Endothelial cell of umbilical vein (primary cell): ENCODE measurements around the gene CEACAM21. TPM values are rescaled to one million over a fixed set of nuclear protein-coding genes. Genes with fewer than 3 reads are reported as not detected.

Experiments
- BruUV-seq: library from RNA; stranded (reverse); fragments of 400-500 nt; replicated peaks from 2 replicates; lab custom pipeline; 2021; lab: Mats Ljungman, UMichigan
- CTCF ChIA-PET: fragments of 300-600, 350-600 bp; sonication (Branson Sonifier 250); formaldehyde crosslinking; loops from one replicate; lab custom pipeline; 2021; ENCODE audit warnings: antibody characterized with exemption, inconsistent platforms; lab: Charles Lee
- POLR2A ChIA-PET: fragments of 300-600, 350-600 bp; sonication (Branson Sonifier 250); formaldehyde crosslinking; loops from one replicate; lab custom pipeline; 2021; ENCODE audit warnings: antibody characterized with exemption, inconsistent platforms; lab: Charles Lee
- DNase-seq: peaks from one replicate; pipeline ENCODE4 v3.0.0-alpha.2; 2011; ENCODE audit warnings: low read depth, low spot score
- FAIRE-seq: peaks from 2 replicates; lab custom pipeline; 2011; peaks lifted over from hg19 to GRCh38; lab: Jason Lieb, UNC
- H2AFZ ChIP-seq: 2 replicates; pipeline ENCODE4 v1.6.0; 2012; ENCODE audit warnings: low read depth, low read length, control low read depth, inconsistent platforms
- H3K27ac ChIP-seq: 2 replicates; pipeline ENCODE4 v1.5.1; 2011; ENCODE audit warnings: low read depth, mild to moderate bottlenecking, control low read depth, low read length, moderate library complexity; ENCODE audit not compliant: insufficient read depth
- H3K27me3 ChIP-seq, 2 experiments: 2 replicates each; pipeline versions ENCODE4 v1.6.0 to v1.6.1; 2011; ENCODE audit warnings: low read length in 2 of 2, mixed read lengths in 1 of 2; ENCODE audit not compliant: control insufficient read depth in 2 of 2, insufficient read depth in 2 of 2
- H3K36me3 ChIP-seq, 2 experiments: 2 replicates in 1 of 2; 3 replicates in 1 of 2; pipeline ENCODE4 v1.5.1; 2011; ENCODE audit warnings: low read length in 2 of 2, mild to moderate bottlenecking in 1 of 2, moderate library complexity in 1 of 2; ENCODE audit not compliant: control insufficient read depth in 2 of 2, insufficient read depth in 2 of 2; ENCODE audit errors: extremely low read depth in 1 of 2
- H3K4me1 ChIP-seq: 3 replicates; pipeline ENCODE4 v1.5.1; 2011; ENCODE audit warnings: mild to moderate bottlenecking, low read length; ENCODE audit not compliant: control insufficient read depth, insufficient read depth; ENCODE audit errors: extremely low read depth
- H3K4me2 ChIP-seq: 2 replicates; pipeline ENCODE4 v1.6.1; 2011; ENCODE audit warnings: low read length, control low read depth, mixed read lengths; ENCODE audit not compliant: insufficient read depth
- H3K4me3 ChIP-seq, 3 experiments: fragments of 200-600 bp in 1 of 3; sonication (generic), shearing (Covaris generic) in 1 of 3; replicated peaks in 1 of 3; 2 replicates each; pipeline ENCODE4 v1.5.1; 2011 to 2016; ENCODE audit warnings: control low read depth in 3 of 3, low read length in 3 of 3, mild to moderate bottlenecking in 2 of 3, inconsistent platforms in 1 of 3, low read depth in 1 of 3, moderate library complexity in 1 of 3; ENCODE audit not compliant: insufficient read depth in 1 of 3
- H3K79me2 ChIP-seq: 2 replicates; pipeline ENCODE4 v1.6.0; 2012; ENCODE audit warnings: low read length, inconsistent platforms; ENCODE audit not compliant: control insufficient read depth, insufficient read depth
- H3K9ac ChIP-seq: replicated peaks from 2 replicates; pipeline ENCODE3; 2011; ENCODE audit warnings: low read length, control low read depth; ENCODE audit not compliant: insufficient read depth; ENCODE audit errors: extremely low read depth
- H3K9me1 ChIP-seq: replicated peaks from 3 replicates; pipeline ENCODE4 v1.6.0; 2011; ENCODE audit warnings: mild to moderate bottlenecking, low read length; ENCODE audit not compliant: control insufficient read depth, insufficient read depth; ENCODE audit errors: extremely low read depth
- H3K9me3 ChIP-seq: replicated peaks from 2 replicates; pipeline ENCODE4 v1.5.1; 2012; ENCODE audit warnings: low read length, inconsistent platforms; ENCODE audit not compliant: control insufficient read depth, insufficient read depth
- H4K20me1 ChIP-seq: replicated peaks from 2 replicates; pipeline ENCODE3; 2011; ENCODE audit warnings: mild to moderate bottlenecking, low read length; ENCODE audit not compliant: control insufficient read depth, insufficient read depth; ENCODE audit errors: extremely low read depth
- EZH2 ChIP-seq: IDR thresholded peaks from 2 replicates; pipeline ENCODE4 v1.6.1; 2012; ENCODE audit warnings: borderline replicate concordance, low read depth, mild to moderate bottlenecking, moderate library complexity, low read length, inconsistent platforms; ENCODE audit not compliant: severe bottlenecking
- FOS ChIP-seq: IDR thresholded peaks from 2 replicates; pipeline ENCODE4 v1.6.1; 2011; ENCODE audit warnings: mild to moderate bottlenecking, low read length, moderate library complexity, borderline replicate concordance; ENCODE audit not compliant: insufficient read depth
- GATA2 ChIP-seq: IDR thresholded peaks from 2 replicates; pipeline ENCODE4 v1.7.0; 2011; ENCODE audit warnings: low read depth, mild to moderate bottlenecking, moderate library complexity, mixed read lengths, low read length; ENCODE audit not compliant: insufficient read length, insufficient read depth
- JUN ChIP-seq: IDR thresholded peaks from 2 replicates; pipeline ENCODE4 v1.6.1; 2011; ENCODE audit warnings: borderline replicate concordance, low read depth; ENCODE audit not compliant: insufficient read length, insufficient read depth
- MYC ChIP-seq: IDR thresholded peaks from one replicate; pipeline ENCODE4 v1.6.1; 2011; ENCODE audit warnings: mild to moderate bottlenecking, low read depth, low read length
- POLR2A ChIP-seq: IDR thresholded peaks from 2 replicates; pipeline ENCODE4 v1.6.1; 2012; ENCODE audit warnings: low read depth, mild to moderate bottlenecking, control low read depth, low read length
- POLR2AphosphoS5 ChIP-seq: IDR thresholded peaks from 2 replicates; pipeline ENCODE4 v1.6.1; 2012; ENCODE audit warnings: low read depth, mild to moderate bottlenecking, control low read depth, low read length, moderate library complexity; ENCODE audit not compliant: insufficient read depth
- dilution Hi-C: fragments of 300-500 bp; cut with MboI; formaldehyde crosslinking; loops from one replicate; pipeline ENCODE4 v1.15.0; 2019; ENCODE audit warnings: low sequenced_read_pairs; ENCODE audit not compliant: extremely low pct_ligation_motif_present
- intact Hi-C: fragments of 100-400 bp; cut with micrococcal nuclease; formaldehyde crosslinking; loops from one replicate; pipeline ENCODE4 v1.10.0; 2022
- polyA plus RNA-seq, 4 experiments: library from polyadenylated mRNA; depleted of rRNA in 3 of 4; stranded (reverse) in 3 of 4; unstranded in 1 of 4; fragments of >200 nt; gene quantifications; 2 replicates each; pipeline versions ENCODE4 v1.2.1 to v1.2.3, GENCODE V29; 2011 to 2012; ENCODE audit warnings: missing spikeins in 1 of 4
- total RNA-seq: library from RNA; stranded (reverse); gene quantifications from 2 replicates; pipeline ENCODE4 v1.2.3, GENCODE V29; 2021
- TF ChIP-seq, protein P1 (sequence below), 2 donors: IDR thresholded peaks; 1 replicate in 1 of 2; 2 replicates in 1 of 2; pipeline ENCODE4 v1.5.1; 2011; ENCODE audit warnings: low read length in 2 of 2, mild to moderate bottlenecking in 2 of 2, moderate library complexity in 2 of 2, control low read depth in 1 of 2, inconsistent platforms in 1 of 2, low read depth in 1 of 2; ENCODE audit not compliant: insufficient read depth in 1 of 2; ENCODE audit errors: extremely low read depth in 1 of 2
- TF ChIP-seq, protein P2 (sequence below): IDR thresholded peaks from 2 replicates; pipeline ENCODE4 v1.6.1; 2011; ENCODE audit not compliant: insufficient read depth, insufficient read length

CEACAM21 gene
- total and polyA plus RNA-seq, 2 donors (not counting 3 experiments of a cell fraction or from before 2014, with no cell fraction given), result 0.81 to 1.7 TPM

DNA sequence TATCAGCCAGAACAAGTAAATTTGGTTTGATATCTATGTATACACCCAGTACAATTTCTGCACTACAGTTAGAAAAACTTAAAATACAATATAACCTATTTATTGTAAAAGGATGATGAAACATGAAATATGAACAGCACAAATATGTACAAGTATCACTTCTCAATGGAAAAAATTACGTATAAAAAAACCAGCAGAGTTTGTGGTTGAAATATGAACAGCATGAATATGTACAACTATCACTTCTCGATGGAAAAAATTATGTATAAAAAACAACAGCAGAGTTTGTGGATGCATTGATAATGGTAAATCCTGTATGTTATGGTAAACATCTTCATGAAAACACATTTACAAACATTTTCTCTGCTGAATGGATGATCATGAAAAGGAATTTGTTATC is 32.4 kb upstream of the CEACAM21 start:
- no peaks in the 10 kb centered on the region for H4K20me1 ChIP-seq
- DNase-seq (no peak), FAIRE-seq (no peak)
- H2AFZ ChIP-seq, result no peak overlapping the region
- no peaks in the 10 kb centered on the region for H3K36me3 ChIP-seq
- no peaks in the 10 kb centered on the region for H3K9me3 ChIP-seq
- CTCF ChIA-PET, result interaction anchor here (1.6 to 2.0 kb wide), 3 partner anchors 12 to 94 kb away, joined by 3 to 6 read pairs (median 5); no protein-coding TSS in a partner anchor
- H3K79me2 ChIP-seq, result no peaks in the 10 kb centered on the region
- no TSS peak for BruUV-seq
- intact Hi-C loops (no loop called here), dilution Hi-C loops (no loop called here)
- H3K4me3 ChIP-seq, result no peak overlapping the region
- H3K9me1 ChIP-seq, result no peaks in the 10 kb centered on the region
- H3K27ac ChIP-seq, result no peak overlapping the region
- H3K4me2 ChIP-seq, result no peak overlapping the region
- no peak overlapping the region for H3K9ac ChIP-seq
- H3K4me1 ChIP-seq, result peaks cover 21% of the 10 kb centered on the region
- TF ChIP-seq POLR2A, result no peak
- no peak for TF ChIP-seq GATA2
- TF ChIP-seq POLR2AphosphoS5, result no peak
- TF ChIP-seq MYC, result no peak
- TF ChIP-seq, protein P1, sequence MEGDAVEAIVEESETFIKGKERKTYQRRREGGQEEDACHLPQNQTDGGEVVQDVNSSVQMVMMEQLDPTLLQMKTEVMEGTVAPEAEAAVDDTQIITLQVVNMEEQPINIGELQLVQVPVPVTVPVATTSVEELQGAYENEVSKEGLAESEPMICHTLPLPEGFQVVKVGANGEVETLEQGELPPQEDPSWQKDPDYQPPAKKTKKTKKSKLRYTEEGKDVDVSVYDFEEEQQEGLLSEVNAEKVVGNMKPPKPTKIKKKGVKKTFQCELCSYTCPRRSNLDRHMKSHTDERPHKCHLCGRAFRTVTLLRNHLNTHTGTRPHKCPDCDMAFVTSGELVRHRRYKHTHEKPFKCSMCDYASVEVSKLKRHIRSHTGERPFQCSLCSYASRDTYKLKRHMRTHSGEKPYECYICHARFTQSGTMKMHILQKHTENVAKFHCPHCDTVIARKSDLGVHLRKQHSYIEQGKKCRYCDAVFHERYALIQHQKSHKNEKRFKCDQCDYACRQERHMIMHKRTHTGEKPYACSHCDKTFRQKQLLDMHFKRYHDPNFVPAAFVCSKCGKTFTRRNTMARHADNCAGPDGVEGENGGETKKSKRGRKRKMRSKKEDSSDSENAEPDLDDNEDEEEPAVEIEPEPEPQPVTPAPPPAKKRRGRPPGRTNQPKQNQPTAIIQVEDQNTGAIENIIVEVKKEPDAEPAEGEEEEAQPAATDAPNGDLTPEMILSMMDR (IDR thresholded peaks at IDR 0.05; ENCODE audit: extremely low read depth in 1 of 2, insufficient read depth in 1 of 2, low read depth in 1 of 2, low read length in 2 of 2), result no peak
- TF ChIP-seq EZH2, result no peak
- TF ChIP-seq JUN, result no peak
- TF ChIP-seq, protein P2, sequence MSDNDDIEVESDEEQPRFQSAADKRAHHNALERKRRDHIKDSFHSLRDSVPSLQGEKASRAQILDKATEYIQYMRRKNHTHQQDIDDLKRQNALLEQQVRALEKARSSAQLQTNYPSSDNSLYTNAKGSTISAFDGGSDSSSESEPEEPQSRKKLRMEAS, result no peak
- no peak for TF ChIP-seq FOS
- POLR2A ChIA-PET, result no interaction called here
- H3K27me3 ChIP-seq, result peaks cover 4 to 10% of the 10 kb centered on the region in 2 experiments
